Astrocyte of the spinal cord (primary cell): ENCODE measurements around the gene DGKB.

Experiments
- DNase-seq: peaks from one replicate; pipeline ENCODE4 v3.0.0; 2011; ENCODE audit warnings: low read depth, low spot score
- H3K4me3 ChIP-seq: 2 replicates; pipeline ENCODE4 v1.5.1; 2011; ENCODE audit warnings: low read depth, mild to moderate bottlenecking, low read length, moderate library complexity
- CTCF ChIP-seq: IDR thresholded peaks from 2 replicates; pipeline ENCODE4 v1.5.1; 2012; ENCODE audit warnings: low read depth, mild to moderate bottlenecking, low read length, inconsistent platforms
- in situ Hi-C: cut with HindIII; loops from 2 replicates; pipeline ENCODE4 v1.10.0; 2017; ENCODE audit warnings: low sequenced_read_pairs

Gene DGKB

GRCh38 chr7:14806891-14807290 is 95.7 kb downstream of the DGKB start:
- in situ Hi-C loops = no loop called here
- H3K4me3 ChIP-seq = no peak overlapping the region
- TF ChIP-seq CTCF = no peak
- peak; percentile 22 for DNase-seq

GRCh38 chr7:14805105-14805719 is 97.3 kb downstream of the DGKB start:
- no peak for DNase-seq
- H3K4me3 ChIP-seq = no peak overlapping the region
- TF ChIP-seq CTCF = no peak
- in situ Hi-C loops = no loop called here

GRCh38 chr7:14800664-14801063 is 101.9 kb downstream of the DGKB start:
- no peak overlapping the region for H3K4me3 ChIP-seq
- no peak for TF ChIP-seq CTCF
- DNase-seq = no peak
- in situ Hi-C loops = no loop called here

DNA sequence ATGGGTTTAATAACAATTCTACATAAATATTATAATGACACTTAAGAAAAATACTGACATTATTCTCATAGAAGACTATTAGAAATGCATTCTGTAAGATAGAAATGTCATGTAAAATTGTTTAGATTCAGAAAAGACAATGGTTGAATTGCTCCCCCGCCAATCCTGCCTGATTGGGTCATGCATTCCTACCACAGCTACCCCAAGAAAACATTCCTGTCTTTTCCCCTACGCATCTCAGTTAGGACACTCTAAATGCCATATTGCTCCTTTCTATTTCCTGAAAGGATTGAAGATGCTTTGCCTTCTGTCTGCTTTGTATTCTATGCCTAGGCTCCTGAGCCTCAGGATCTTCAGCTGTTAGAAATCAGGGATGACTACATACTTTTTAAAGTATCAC is 109.4 kb downstream of the DGKB start:
- H3K4me3 ChIP-seq = no peak overlapping the region
- DNase-seq = no peak
- in situ Hi-C loops = no loop called here
- no peak for TF ChIP-seq CTCF

- no peak overlapping the region for H3K4me3 ChIP-seq
- DNase-seq = no peak
- in situ Hi-C loops = no loop called here
- no peak for TF ChIP-seq CTCF
Measured at GRCh38 chr7:14787551-14787950, 115.0 kb downstream of the DGKB start.

DNA sequence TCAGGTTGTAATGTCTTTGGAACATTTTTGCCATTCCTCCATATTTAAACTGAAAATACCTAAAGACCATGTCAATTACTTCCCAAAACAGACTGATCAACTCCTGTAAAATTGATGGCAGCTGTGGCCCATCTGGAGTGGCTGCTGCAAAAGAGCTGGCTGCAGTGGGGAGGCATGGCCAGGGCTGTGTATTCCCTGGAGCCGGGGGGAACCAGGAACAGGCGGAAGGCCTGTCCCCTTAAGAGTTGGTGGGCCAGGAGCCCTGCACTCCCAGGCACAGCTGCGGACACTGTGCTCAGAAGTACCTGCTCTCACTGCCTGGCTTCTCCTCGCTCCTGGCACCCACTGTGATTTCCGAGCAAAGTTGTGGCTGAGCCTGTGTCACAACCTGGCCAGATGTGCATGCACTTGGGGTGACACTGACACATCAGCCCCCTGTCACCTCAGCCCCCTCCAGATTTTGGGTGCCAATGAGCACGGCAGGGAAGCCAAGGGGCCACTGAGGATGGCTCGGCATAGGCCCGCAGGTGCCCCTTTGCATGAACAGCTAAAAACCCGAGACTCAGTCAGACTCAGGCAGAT is 116.1 kb downstream of the DGKB start:
- no peak overlapping the region for H3K4me3 ChIP-seq
- in situ Hi-C loops = no loop called here
- no peak for TF ChIP-seq CTCF
- DNase-seq = no peak
